GM13976 (cell line): ENCODE measurements around the gene SYNM.

Source experiments
- DNase-seq: peaks from one replicate; pipeline ENCODE4 v3.0.0; 2012; ENCODE audit warnings: low spot score
- CTCF ChIP-seq: IDR thresholded peaks from 2 replicates; pipeline ENCODE4 v1.5.1; 2012; ENCODE audit warnings: borderline replicate concordance, mild to moderate bottlenecking; ENCODE audit not compliant: insufficient read depth; ENCODE audit errors: extremely low read depth, missing control alignments, control extremely low read depth
- in situ Hi-C: fragments of 300-500 bp; cut with MboI; formaldehyde crosslinking; loops from one replicate; pipeline ENCODE4 v1.12.0; 2022; ENCODE audit warnings: low sequenced_read_pairs, mixed read lengths, inconsistent platforms; ENCODE audit not compliant: unreplicated experiment

SYNM gene

GRCh38 chr15:99165956-99166689 is 61.2 kb downstream of the SYNM start:
- DNase-seq, result no peak
- in situ Hi-C loops, result no loop called here

GRCh38 chr15:99167201-99167600 is 62.3 kb downstream of the SYNM start:
- in situ Hi-C loops, result no loop called here

More at GRCh38 chr15:99165956-99166689, 61.2 kb downstream of the SYNM start:
- TF ChIP-seq CTCF, result no peak

GRCh38 chr15:99167640-99168039 is 62.8 kb downstream of the SYNM start:
- peak; percentile 43 for DNase-seq
- no peak for TF ChIP-seq CTCF
- in situ Hi-C loops, result no loop called here

More at GRCh38 chr15:99167201-99167600, 62.3 kb downstream of the SYNM start:
- no peak for TF ChIP-seq CTCF
- no peak for DNase-seq

- no peak for DNase-seq
- in situ Hi-C loops, result no loop called here
These were observed 64.0 kb downstream of the SYNM start for GRCh38 chr15:99168601-99169580.

GRCh38 chr15:99169769-99170311 is 65.0 kb downstream of the SYNM start:
- in situ Hi-C loops, result no loop called here
- TF ChIP-seq CTCF, result no peak
- no peak for DNase-seq

More at GRCh38 chr15:99168601-99169580, 64.0 kb downstream of the SYNM start:
- TF ChIP-seq CTCF, result no peak

GRCh38 chr15:99170476-99171065 is 65.7 kb downstream of the SYNM start:
- DNase-seq, result no peak
- in situ Hi-C loops, result no loop called here
- no peak for TF ChIP-seq CTCF
